ENCODE data around the gene SLC6A17.
A peak's percentile ranks its signal among the peaks of the same experiment; 100 is the strongest.

The SLC6A17 gene

DNA sequence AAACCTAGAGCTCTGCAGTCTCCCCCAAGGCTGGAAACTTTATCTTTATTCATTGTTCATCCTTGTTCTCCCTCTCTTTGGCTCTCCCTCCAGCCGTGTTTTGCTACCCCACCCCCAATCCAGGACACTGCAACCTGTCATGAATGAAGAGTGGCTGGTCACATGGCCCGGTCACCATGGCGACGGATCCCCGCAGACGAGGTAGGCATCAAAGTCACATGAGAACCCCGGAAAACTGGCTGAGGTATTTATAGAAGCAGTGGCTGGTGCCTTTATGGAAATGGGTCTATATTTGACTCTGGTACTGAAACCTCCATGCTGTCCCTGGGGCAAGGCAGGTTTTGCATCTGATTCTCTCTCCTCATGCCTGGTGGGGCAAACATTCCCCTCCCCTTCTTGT lies 13.4 kb upstream of the SLC6A17 start:
- no peak for TF ChIP-seq MYC (IDR thresholded peaks at IDR 0.05; ENCODE audit: low read depth, low read length)
- TF ChIP-seq POLR2A (IDR thresholded peaks at IDR 0.05; ENCODE audit: extremely low read depth, insufficient read length): no peak
- TF ChIP-seq, protein P1, sequence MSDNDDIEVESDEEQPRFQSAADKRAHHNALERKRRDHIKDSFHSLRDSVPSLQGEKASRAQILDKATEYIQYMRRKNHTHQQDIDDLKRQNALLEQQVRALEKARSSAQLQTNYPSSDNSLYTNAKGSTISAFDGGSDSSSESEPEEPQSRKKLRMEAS (IDR thresholded peaks at IDR 0.05; ENCODE audit: low read depth, low read length): no peak
- TF ChIP-seq, protein P2, sequence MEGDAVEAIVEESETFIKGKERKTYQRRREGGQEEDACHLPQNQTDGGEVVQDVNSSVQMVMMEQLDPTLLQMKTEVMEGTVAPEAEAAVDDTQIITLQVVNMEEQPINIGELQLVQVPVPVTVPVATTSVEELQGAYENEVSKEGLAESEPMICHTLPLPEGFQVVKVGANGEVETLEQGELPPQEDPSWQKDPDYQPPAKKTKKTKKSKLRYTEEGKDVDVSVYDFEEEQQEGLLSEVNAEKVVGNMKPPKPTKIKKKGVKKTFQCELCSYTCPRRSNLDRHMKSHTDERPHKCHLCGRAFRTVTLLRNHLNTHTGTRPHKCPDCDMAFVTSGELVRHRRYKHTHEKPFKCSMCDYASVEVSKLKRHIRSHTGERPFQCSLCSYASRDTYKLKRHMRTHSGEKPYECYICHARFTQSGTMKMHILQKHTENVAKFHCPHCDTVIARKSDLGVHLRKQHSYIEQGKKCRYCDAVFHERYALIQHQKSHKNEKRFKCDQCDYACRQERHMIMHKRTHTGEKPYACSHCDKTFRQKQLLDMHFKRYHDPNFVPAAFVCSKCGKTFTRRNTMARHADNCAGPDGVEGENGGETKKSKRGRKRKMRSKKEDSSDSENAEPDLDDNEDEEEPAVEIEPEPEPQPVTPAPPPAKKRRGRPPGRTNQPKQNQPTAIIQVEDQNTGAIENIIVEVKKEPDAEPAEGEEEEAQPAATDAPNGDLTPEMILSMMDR (IDR thresholded peaks at IDR 0.05; ENCODE audit: low read depth, low read length): no peak
- no peak overlapping the region for H3K4me3 ChIP-seq (ENCODE audit: low read depth, low read length)
- DNase-seq (ENCODE audit: low read depth): no peak

DNA sequence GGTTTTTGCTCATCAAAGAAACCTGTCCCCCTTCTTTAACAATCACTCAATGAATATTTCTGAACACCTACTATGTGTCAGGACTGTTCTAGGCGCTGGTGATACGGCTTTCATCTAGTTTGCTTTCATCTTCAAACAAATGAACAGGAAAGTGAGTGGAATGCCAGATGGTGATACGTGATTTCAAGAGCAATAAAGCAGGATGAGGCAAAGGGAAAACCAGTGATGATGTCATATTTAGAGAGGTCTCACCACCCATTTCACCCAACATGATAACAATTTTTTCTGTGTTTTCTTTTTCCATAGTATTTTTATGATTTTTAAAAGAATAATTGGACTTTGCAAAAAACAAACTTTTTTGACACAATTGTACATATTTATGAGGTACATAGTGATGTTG lies 11.3 kb upstream of the SLC6A17 start:
- no peak overlapping the region for H3K4me3 ChIP-seq (ENCODE audit: low read depth, low read length)
- no peak for DNase-seq (ENCODE audit: low read depth)
- TF ChIP-seq MYC (IDR thresholded peaks at IDR 0.05; ENCODE audit: low read depth, low read length) (no peak), POLR2A (IDR thresholded peaks at IDR 0.05; ENCODE audit: extremely low read depth, insufficient read length) (no peak)
- TF ChIP-seq, protein P1 (IDR thresholded peaks at IDR 0.05; ENCODE audit: low read depth, low read length): no peak
- TF ChIP-seq, protein P2 (IDR thresholded peaks at IDR 0.05; ENCODE audit: low read depth, low read length): no peak

DNA sequence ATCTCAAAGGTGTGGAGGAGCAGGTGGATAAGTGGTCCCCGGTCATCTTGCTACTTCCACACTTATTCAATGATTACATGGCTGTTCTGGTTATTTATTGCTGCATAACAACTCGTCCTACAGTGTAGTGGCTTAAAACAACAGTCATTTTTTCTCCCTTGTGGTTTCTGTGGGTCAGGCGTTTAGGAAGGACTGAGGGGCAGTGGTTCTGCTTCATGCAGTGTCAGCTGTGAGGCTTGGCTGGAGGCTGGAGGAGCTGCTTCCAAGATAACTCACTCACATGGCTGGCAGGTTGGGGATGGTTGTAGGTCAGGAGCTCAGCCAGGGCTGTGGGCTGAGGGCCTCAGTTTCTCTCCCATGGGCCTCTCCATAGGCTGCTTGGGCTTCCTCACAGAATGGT lies 5.9 kb upstream of the SLC6A17 start:
- no peak for DNase-seq (ENCODE audit: low read depth)
- no peak overlapping the region for H3K4me3 ChIP-seq (ENCODE audit: low read depth, low read length)
- TF ChIP-seq, protein P2 (IDR thresholded peaks at IDR 0.05; ENCODE audit: low read depth, low read length): no peak
- TF ChIP-seq MYC (IDR thresholded peaks at IDR 0.05; ENCODE audit: low read depth, low read length) (no peak), POLR2A (IDR thresholded peaks at IDR 0.05; ENCODE audit: extremely low read depth, insufficient read length) (no peak)

DNA sequence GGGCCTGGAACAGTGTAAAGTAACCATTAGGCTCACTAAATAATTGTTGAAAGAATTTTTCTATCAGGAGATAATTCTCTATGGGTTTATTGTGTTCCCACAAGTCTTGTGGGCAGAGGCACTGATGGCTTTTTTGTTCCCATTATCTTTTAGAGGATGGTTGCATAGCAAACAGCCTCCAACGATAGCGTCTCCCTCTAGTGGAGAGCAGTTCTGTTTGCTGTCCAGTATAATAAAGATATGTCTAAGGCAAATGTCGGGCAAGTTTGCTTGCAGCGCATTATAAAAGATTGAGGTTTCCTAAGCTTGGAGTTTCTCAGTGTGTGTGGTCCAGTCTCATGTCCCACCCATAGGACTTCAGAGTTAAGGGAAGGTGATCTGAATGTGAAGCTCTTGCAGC lies 1.3 kb upstream of the SLC6A17 start:
- TF ChIP-seq MYC (IDR thresholded peaks at IDR 0.05; ENCODE audit: low read depth, low read length) (no peak), POLR2A (IDR thresholded peaks at IDR 0.05; ENCODE audit: extremely low read depth, insufficient read length) (no peak)
- TF ChIP-seq, protein P2 (IDR thresholded peaks at IDR 0.05; ENCODE audit: low read depth, low read length): peak; percentile 58
- TF ChIP-seq, protein P1 (IDR thresholded peaks at IDR 0.05; ENCODE audit: low read depth, low read length): no peak
- DNase-seq (ENCODE audit: low read depth): peak; percentile 24
- H3K4me3 ChIP-seq (ENCODE audit: low read depth, low read length): no peak overlapping the region

DNA sequence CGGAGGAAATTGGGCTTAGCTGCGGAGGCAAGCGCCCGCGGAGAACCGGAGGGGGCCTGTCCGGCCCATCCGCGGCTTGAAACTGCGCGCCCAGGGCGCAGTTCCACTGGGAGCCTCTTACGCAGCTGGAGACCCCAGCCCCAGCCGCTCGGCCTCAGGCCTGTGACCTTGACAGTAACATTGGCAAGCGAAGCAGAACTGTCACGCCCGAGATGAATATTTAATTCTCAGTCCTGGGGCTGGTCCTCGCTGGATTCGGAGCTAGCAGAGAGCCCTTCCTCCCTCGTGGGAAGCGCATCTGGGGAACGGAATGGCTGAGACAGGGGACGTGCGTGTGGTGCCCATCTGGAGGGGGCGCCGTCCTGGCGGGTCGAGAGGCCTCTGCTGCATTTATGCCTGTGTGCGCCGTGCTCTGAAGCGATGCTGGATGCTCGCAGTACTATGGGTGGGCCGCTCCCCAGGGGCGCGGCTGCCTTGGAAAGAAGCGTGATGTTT lies 928 bp downstream of the SLC6A17 start:
- TF ChIP-seq MYC (IDR thresholded peaks at IDR 0.05; ENCODE audit: low read depth, low read length) (no peak), POLR2A (IDR thresholded peaks at IDR 0.05; ENCODE audit: extremely low read depth, insufficient read length) (no peak)
- TF ChIP-seq, protein P2 (IDR thresholded peaks at IDR 0.05; ENCODE audit: low read depth, low read length): no peak
- H3K4me3 ChIP-seq (ENCODE audit: low read depth, low read length): no peak overlapping the region

DNA sequence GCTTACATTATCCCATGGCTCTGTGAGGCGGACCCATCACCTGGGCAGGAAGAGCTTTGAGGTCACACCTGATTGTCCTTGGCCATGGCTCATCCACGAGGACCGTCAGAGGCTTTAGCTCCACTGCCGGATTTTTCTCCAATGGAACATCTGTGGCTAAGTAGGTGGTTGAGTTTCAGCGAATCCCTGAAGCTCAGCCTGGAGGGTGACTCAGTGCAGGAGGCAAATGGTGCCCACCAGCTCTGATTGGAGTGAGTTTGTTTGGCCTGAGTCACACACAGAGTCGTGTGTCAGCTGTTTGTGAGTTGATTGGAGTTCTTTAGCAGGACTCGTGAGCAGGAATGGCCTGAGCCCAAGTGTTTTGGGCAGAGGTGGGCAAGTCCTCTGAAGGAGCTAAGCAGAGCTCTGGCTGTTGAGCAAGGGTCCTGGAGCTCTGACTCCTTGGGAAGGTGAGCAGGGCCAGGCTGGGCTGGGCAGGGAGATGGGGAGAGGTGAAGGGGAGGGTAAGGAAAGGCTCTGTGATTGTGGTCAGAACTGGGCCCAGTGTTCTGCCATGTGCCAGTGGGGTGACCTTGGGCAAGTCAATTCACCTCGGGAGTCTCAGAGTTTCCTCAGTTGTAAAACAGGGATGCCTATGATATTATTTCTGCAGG lies 2.0 kb downstream of the SLC6A17 start:
- no peak overlapping the region for H3K4me3 ChIP-seq (ENCODE audit: low read depth, low read length)
- TF ChIP-seq, protein P2 (IDR thresholded peaks at IDR 0.05; ENCODE audit: low read depth, low read length): no peak
- DNase-seq (ENCODE audit: low read depth): no peak

More for the DNA sequence above, 928 bp downstream of the SLC6A17 start:
- DNase-seq (ENCODE audit: low read depth): no peak

All from NB4 (cell line).